Left ventricle myocardium superior (tissue), 1 donor: ENCODE measurements around the gene FAM216B. TPM values are rescaled to one million over a fixed set of nuclear protein-coding genes. Genes with fewer than 3 reads are reported as not detected.
"Not testable (repeated sequence)": the region's sequence is repeated elsewhere in the genome, so short reads cannot be mapped to it uniquely, and the experiment has no call there.

ENCODE experiments used
- ATAC-seq: fragments of 200-7000 bp; cut with Tn5 transposase; one replicate; pipeline ENCODE4 v1.9.1; 2020; ENCODE audit warnings: mild to moderate bottlenecking, moderate library complexity
- DNase-seq: peaks from one replicate; pipeline ENCODE4 v3.0.0-alpha.2; 2020
- intact Hi-C: fragments of 100-400 bp; cut with micrococcal nuclease; formaldehyde crosslinking; loops from one replicate; pipeline ENCODE4 v1.11.0; 2022
- total RNA-seq: library from RNA; stranded (reverse); fragmentation: NEBNext Ultra II Directional; extraction: Animal tissue kit (Norgen Biotek cat#: 25700); gene quantifications from one replicate; pipeline ENCODE4 v1.2.1, GENCODE V29; 2021
- donor health status: DM: no; HTN: yes; CAD: no; lungs with severe emphysema.

The FAM216B gene
- total RNA-seq, 1 donor from 2014 or later = 4.4 TPM

GRCh38 chr13:42776558-42776957, 4.8 kb upstream of the FAM216B start:
- intact Hi-C loops, DNase-seq, ATAC-seq: not testable (repeated sequence)

GRCh38 chr13:42777467-42777866, 3.9 kb upstream of the FAM216B start:
- no peak for ATAC-seq
- intact Hi-C loops = no loop called here
- no peak for DNase-seq

DNA sequence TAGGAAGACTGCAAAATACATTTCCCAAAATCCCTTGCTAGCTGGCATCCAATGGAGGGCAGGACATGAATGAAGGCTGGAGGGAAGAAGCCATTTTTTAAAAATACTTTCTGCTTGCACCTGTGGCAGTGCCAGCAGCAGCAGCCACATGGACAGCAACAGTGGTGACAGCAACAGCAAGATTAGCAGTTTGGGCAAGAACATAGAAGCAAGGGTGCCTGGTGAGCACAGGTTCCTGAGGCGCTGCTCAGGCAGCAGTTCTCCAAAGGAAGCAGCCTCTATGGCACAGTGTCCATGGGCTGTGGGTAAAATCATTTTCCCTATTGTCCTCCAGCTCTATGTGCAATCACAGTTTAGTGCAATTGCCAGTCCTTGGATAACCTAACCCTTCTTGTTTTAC, 1.3 kb upstream of the FAM216B start:
- DNase-seq (no peak), ATAC-seq (peak; percentile 53)

GRCh38 chr13:42786715-42787114, 5.3 kb downstream of the FAM216B start:
- intact Hi-C loops = no loop called here
- ATAC-seq = peak; percentile 70

More for the DNA sequence above, 1.3 kb upstream of the FAM216B start:
- intact Hi-C loops = no loop called here

GRCh38 chr13:42788601-42789000, 7.2 kb downstream of the FAM216B start:
- intact Hi-C loops = no loop called here
- ATAC-seq (no peak), DNase-seq (no peak)

More at GRCh38 chr13:42786715-42787114, 5.3 kb downstream of the FAM216B start:
- DNase-seq = no peak

- intact Hi-C loops = no loop called here
- DNase-seq (no peak), ATAC-seq (no peak)
Observed at GRCh38 chr13:42792154-42792553, 10.8 kb downstream of the FAM216B start.

GRCh38 chr13:42794577-42795275, 13.3 kb downstream of the FAM216B start:
- no peak for ATAC-seq
- no peak for DNase-seq
- intact Hi-C loops = no loop called here

DNA sequence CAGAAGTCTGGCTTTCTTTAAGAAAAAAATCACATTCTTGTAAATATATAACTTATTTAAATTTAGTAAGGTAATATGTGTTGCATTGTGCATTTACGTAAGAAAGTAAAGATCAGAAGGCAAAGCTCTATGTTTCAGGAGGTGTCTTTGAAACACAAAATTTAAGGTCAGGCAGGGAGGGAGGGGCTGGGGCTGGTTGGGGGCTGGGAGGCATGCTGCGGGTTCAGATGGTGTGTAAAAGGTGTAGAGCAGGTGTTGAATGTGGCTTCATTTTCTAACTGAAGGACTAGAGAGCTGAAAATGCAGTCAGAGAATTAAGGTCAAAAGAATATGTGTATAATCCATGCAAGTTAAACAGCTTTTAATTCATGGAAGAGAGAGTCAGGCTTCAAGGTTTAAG, 14.3 kb downstream of the FAM216B start:
- ATAC-seq (no peak), DNase-seq (no peak)
- intact Hi-C loops = no loop called here

DNA sequence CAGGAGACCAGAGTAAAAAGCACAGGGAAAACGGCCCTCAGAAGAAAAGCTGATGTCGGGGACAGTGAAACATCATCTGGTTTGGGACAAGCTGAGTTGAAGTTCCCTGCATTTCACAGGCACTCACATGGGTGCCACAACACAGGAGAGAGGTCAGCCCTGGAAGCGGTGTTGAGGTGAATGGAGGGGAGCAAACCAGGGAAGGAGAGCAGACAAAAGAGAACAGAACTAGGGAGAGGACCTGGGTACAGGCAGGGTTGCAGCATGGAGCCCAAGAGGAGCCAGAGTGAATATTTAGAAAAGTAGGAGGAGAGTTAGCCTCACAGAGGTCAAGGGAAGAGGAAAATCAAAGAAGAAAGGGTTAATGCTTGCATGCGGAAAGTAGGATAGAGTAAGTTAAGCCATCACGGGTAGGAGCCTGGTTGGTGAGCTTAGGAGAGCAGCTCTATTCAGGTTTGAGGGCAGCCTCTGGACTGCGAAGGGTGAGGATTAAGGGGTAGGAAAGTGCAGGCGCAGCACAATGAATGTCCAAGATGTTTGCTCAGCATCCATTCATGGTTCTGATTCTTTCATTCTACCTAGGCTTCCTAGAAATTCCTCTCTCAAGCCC, 15.5 kb downstream of the FAM216B start:
- ATAC-seq = no peak
- intact Hi-C loops = no loop called here

GRCh38 chr13:42798118-42798517, 16.7 kb downstream of the FAM216B start:
- intact Hi-C loops = no loop called here
- DNase-seq = no peak
- no peak for ATAC-seq

More for the DNA sequence above, 15.5 kb downstream of the FAM216B start:
- no peak for DNase-seq

DNA sequence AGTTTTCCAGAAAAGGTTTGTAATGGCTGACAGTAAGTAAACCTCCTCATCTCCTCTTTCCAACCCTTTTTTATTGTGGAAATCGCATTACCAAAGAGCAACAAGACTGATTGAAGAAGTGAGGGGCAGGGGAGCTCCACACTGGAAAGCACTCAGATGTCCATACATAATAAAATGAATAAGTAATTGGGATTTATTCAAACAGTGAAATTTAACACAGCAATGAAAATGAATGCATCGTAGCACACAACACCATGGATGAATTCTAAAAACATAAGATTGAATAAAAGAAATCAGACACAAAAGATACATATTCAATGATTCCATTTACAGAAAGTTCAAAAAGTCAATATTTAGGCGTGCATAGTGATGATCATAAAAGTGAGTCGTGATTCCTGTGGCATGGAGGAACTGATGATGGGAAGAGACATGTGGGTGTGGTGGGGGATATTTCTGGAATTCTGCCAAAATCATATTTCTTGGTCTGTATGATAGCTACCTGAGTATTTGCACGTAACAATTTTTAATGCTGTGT, 18.8 kb downstream of the FAM216B start:
- intact Hi-C loops = no loop called here
- DNase-seq (no peak), ATAC-seq (no peak)

DNA sequence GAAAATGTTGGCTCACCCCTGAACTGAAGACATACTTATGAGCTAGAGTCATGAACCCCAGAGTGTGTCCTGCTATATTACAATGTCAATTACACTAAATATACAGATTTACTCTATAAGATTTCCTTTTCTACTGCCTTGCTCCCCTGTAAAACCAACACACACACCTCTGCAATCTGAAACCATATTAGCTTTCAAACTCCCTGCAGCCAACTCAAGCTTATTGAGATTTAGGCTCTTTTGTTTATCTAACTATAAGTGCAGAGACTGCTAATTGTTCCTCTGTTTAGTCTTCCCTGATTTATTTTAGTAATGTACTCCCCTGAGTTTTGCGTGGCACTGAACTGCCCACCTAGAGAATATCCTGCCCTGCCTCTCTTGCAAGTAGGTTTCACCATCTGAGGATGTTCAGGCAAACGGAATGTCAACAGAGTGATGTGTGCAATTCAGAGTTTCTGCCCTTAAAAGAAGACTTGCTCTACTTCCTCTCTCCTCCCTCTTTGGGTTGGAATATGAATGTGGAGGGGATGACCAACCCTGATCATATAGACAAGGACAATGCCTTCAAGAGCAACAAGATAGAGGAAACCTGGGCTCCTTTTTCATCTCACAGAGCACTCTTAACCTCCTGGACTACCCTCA, 22.3 kb downstream of the FAM216B start:
- DNase-seq (no peak), ATAC-seq (no peak)
- intact Hi-C loops = no loop called here

DNA sequence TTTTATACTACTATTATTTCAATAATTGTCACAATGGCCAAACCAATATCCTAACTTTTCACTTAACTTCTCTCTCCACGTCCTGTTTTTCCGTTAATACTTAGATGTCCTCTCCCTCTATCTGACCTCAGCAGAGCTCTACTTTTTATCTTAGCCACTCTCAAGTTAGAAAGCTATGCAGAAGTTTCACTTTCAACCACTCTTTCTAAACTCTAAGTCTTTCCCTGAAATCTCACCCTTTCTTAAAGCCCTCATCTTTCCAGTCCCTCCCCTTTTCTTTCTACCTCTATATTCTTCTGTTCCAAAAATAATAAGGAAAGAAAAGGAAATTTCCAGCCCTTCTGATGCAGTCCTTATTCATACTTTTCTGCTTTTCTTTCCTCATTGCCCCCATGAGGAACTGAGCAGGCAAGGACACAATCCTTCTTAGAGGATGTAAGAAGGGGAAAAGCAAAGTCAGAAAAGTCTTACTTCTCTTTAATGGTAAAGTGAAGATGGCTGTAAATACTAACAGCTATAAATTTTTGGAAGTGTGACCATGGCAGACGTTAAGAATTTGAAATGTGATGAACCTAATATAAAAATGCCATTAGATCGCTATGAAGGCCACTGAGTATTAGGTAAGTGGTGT, 23.0 kb downstream of the FAM216B start:
- DNase-seq (no peak), ATAC-seq (no peak)
- intact Hi-C loops = no loop called here

- no peak for DNase-seq
- no peak for ATAC-seq
- intact Hi-C loops = no loop called here
Observed at GRCh38 chr13:42807241-42807640, 25.9 kb downstream of the FAM216B start.

DNA sequence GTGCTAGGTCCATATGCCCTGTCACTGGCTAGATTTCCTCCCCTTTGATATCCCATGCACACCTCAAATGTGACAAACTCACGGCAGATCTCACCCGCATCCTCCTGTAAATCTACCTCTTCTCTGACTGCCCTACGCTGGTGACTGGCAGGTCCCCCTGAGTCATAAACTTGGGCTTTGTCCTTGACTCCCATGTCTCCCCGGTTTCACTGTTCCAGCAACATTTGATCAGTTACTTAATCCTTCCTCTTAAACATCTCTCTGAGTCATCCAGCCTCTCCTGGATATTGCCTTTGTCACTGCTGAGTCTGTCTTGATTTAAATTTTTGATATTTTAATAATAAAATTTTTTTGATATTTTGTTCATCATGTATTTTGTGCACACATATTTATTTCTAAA, 26.5 kb downstream of the FAM216B start:
- ATAC-seq = no peak
- no peak for DNase-seq
- intact Hi-C loops = no loop called here

DNA sequence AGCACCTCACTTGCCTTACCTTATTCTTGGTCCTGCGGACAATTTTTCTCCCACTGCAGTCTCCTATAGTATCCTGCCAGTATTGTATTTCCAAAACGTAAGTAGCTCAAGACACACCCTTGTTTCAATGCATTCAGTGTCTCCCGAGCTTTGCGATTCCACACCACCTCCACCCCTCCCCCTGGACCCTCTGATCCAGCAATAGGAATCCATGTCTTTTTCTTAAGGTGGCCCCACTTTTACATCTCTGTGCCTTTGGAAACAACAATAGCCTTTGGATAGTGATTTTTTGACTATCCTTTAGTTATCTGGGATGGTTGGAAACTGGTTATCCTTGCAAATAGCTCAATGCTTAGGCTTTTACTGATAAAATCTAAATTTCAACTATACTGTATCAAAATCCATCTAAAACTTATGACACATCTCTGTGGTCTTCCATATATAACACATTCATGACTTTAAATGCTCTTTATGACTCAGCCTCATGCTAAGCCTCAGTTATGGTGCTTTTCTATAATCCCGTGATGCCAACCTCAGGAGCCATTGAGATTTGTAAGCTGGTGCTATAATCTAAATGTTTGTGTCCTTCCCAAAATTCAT, 27.1 kb downstream of the FAM216B start:
- intact Hi-C loops = no loop called here
- ATAC-seq = no peak

DNA sequence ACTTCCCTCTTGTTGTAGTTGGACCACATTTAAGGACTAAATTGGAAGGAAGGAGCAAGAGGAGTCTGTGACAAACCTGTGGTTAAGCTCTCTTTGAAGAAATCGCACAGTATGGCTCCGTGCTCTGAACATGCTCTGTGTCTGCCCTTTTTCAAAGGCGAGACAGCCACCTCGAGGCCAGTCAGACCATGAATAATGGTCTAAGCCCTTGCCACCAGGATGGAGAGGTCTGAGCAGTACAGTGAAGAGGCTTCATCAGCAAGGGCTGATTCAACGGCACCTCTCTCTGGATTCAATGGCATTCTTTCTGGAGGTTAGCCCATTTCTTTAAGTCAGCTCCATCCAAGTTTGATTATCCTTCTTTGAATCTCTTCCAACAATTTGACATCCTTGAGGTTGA, 30.9 kb downstream of the FAM216B start:
- no peak for DNase-seq
- intact Hi-C loops = no loop called here

More for the DNA sequence above, 27.1 kb downstream of the FAM216B start:
- no peak for DNase-seq

GRCh38 chr13:42814868-42815267, 33.5 kb downstream of the FAM216B start:
- ATAC-seq (no peak), DNase-seq (no peak)
- intact Hi-C loops = no loop called here

More for the DNA sequence above, 30.9 kb downstream of the FAM216B start:
- ATAC-seq = peak; percentile 57

DNA sequence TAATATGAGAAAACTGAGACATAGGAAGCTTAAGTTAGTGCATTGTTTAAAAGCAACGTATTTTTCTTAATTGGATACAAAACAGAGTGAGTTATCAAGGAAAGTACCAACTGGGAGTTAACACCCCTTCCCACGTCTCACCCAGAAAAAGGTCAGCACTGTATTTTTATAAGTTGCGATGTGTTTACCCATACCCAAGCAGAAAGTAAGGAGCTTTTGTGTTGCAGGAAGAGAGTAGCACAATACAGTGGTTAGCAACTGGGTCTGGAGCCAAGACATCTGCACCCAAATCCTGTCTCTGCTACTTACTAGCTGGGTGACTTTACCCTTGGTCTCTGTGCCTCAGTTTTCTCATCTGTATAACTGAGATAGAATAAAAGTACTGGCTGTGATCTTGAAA, 34.3 kb downstream of the FAM216B start:
- intact Hi-C loops = no loop called here
- no peak for ATAC-seq
- no peak for DNase-seq
